GM19468 (cell line): ENCODE data around the gene PRG2.

Experiments used
- ATAC-seq: cut with Tn5 transposase; IDR thresholded peaks from one replicate; pipeline ENCODE4 v1.9.1; 2021; ENCODE audit warnings: mild to moderate bottlenecking, moderate library complexity, moderate number of reproducible peaks; ENCODE audit not compliant: unreplicated experiment; ENCODE audit errors: extremely low read depth

PRG2 gene

DNA sequence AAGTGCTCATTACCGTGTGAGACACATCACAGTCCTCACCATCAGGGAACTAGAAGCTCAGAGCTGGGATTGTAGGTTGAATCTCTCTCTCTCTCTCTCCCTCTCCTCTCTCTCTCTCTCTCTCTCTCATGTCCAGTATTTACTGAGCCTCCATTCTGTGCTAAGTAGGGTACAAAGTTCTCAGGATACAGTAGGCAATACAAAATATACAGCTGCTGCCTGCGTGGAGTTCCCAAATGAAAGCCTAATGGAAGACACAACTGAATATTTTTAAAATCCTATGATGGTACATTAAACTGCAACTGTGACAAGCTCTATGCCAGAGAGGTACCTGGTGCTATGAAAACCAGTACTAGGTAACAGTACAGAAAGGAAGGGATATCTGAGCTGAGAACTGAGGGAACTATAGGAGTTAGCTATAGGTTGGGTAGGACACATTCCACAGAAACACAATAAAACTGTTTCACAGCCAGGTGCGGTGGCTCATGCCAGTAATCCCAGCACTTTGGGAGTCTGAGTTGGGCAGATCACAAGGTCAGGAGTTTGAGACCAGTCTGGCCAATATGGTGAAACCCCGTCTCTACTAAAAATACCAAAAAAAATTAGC is 9.6 kb upstream of the PRG2 start:
- ATAC-seq: no peak

- ATAC-seq: no peak
Measured at GRCh38 chr11:57399221-57399620, 8.8 kb upstream of the PRG2 start.

DNA sequence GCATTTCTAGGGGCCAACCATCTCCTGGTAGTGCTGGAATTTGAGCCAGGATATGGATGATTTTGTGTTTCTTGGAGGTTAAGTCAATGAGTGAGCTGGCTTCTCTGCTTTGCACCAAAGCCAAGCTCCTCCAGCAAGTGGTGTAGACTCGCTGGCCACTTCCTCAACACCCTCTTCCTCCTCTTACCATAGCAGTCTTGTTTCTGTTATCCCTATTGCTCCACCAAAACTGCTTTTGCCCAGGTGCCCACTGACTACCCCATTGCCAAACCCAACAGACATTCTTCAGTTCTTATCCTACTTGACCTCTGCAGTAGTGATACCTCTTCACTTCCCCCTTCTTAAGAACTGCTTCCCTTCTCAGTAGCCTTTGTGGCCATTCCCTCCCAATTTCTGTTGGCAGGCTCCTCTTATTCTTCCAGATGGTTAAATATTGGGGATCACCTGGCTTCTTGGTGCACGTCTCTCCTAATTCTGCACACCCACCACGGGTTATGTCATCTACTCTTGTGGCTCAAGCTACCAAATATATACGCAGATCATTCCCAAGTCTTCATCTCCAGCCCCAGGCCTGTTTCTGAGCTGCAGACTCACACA is 7.0 kb upstream of the PRG2 start:
- ATAC-seq: no peak

DNA sequence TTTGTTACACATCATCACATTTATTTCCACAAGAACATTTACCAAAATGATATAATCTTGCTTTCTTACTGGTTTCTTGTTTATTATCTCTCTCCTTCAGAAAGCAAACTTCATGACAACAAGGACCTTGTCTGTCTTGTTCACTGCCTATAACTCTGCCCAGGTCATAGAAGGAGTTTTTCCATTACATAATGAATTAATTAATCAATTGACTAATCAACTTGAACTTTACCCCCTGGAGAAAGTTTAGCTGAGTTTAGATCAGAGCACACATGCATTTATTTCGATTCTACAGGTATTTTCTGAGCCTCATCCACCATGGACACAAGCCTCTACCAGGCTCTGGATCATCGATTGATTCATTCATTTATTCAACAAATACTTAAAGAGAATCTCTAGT is 6.3 kb upstream of the PRG2 start:
- no peak for ATAC-seq

DNA sequence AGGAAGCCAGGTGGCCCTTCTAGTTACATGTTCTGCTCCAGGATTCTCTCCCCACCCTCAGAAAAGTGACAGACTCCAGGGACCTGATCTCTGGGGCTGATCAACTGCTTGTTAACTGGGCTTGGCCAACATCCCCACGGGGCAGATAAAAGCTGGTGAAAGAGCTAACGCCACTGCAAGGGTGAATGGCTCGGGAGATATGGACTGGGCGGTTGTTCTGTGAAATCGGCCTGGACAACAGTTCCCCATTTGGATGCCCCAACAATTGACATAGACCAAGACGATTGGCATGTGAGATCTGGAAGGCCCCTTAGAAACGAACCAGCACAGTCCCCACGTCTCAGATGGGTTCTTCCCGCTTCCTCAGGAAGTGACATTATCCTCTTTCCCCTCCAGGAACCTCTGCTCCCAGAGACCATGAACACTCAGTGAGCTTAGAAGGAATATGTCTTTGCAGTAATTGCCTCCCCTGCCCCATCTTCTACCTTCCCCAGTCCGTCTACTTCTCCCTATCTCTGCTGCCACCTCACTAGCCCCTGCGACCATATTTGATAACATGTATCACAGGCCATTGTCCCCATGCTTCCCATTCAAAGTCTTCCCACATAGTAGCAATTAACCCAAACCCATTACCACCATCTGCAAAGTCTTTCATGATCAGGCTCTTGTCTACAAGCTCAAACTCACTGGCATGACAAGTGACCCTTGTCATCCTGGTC is 5.6 kb upstream of the PRG2 start:
- no peak for ATAC-seq

DNA sequence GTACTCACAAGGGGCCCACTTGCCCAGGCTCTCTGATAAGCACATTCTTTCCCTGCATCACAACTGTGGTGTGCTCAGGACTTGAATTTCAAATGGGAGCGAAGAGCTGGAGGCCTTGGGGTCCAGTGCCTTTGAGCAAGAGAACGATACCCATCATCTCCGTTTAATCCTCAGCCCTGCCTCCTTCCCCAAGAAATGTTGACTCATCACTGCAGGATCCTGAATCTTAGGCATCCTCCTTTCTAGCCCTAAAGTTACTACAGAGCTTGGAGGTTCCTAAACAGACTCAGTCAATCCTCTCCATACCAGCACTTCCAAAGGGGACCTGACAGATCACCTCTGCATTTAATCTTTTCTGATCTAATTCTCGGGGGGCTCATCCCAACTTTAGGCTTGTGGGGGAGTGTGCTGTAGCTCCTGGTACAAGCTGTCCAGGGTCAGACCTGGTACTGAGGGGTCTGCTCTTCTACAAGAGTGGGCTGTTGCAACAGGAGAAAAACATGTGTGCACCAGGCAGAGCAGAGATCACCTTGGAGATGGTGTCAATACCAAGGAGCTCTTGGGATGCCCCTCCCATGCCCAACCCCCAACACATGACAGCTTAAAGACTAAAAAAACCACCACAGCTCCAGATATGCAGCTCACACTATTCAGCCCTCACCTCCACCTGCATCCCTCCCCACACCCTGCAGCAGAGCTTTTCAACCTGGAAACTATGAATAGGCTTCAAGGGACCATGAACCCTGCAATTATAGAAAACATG is 3.9 kb upstream of the PRG2 start:
- ATAC-seq: no peak

GRCh38 chr11:57392763-57393105 is 2.3 kb upstream of the PRG2 start:
- no peak for ATAC-seq

- ATAC-seq: no peak
Measured at GRCh38 chr11:57392066-57392762, 1.8 kb upstream of the PRG2 start.

- no peak for ATAC-seq
Measured at GRCh38 chr11:57391539-57391938, 1.1 kb upstream of the PRG2 start.

DNA sequence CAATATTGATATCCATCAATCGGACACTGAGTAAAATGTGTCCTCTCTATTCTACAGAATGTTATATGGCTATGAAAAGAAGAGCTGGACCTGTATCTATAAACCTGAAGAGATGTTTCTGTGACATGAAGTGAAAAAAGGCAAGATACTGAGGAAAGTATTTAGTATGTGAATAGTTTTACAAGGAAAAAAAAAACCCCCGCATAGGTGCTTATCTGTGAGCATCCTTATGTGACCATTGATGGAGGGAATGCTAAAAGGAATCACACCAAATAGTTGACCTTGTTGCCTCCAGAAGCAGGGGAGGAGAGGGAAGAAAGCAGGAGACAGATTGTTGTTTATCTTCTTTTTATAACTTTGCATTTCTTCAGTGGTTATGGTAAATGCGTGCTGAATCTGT is 661 bp upstream of the PRG2 start:
- ATAC-seq: no peak

DNA sequence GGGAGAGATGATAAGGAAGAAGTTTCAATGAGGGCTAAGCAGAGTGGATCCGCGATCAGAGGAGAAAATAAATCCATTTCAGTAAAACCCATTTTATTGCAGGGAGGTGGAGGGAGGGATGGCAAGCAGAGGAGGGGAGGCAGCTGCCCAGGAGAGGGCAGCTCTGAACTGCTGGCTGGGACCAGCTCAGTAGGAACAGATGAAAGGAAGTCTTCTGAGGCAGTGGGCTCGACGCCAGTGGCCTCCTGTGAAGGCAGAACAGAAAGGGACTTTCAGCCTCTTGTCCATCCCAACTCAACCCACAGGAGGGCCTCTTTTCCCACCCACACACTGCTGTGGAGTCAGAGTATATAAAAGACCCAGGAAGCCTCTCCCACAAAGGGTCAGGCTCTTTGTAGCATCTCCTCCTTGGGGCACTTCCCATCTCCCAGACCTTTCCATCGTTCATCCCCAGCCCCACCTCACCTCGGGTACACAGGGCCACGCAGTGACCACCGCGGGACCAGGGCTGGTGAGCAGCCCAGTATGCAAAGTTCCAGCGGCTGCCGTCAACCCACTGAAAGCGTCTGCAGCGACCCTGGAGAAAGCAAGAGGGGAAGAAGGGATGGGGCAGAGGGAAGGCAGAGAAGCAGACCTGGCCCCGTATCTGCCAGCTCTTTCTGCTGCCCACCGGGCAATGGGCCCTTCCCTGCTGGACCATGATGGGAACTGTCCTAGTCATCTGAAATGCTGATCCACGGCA is 3.0 kb downstream of the PRG2 start:
- no peak for ATAC-seq

- no peak for ATAC-seq
Measured at GRCh38 chr11:57386178-57386940, 4.1 kb downstream of the PRG2 start.

DNA sequence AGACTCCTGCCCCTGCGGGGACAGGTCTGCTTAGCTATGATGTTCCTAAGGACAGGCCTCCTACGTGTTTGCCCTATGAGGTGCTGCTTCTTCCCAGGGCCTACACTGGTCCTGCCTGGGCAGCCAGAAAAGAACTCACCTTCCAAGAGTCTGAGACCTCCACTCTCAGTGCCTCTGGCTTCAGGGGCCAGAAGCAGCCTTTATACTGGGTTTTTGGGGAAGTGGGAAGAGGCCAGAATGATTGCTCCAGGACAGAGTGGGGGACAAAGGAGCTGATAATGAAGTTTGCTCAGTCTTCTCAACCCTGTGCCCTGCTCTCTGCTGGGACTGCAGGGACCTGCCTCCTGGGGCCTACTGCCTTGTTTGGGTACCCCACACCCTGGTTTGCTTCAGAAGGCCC is 9.5 kb downstream of the PRG2 start, which contains the start of gene PRG3:
PRG3 (minus strand) TSS at position 176 of the 400 bp plus-strand sequence. CDS start 442 bp downstream, outside the sequence.
- no peak for ATAC-seq

GRCh38 chr11:57379732-57380131 is 10.7 kb downstream of the PRG2 start:
- no peak for ATAC-seq

GRCh38 chr11:57378186-57378585 is 12.3 kb downstream of the PRG2 start:
- ATAC-seq: no peak

GRCh38 chr11:57377107-57377506 is 13.3 kb downstream of the PRG2 start:
- ATAC-seq: no peak

GRCh38 chr11:57376095-57377090 is 14.1 kb downstream of the PRG2 start:
- ATAC-seq: no peak

DNA sequence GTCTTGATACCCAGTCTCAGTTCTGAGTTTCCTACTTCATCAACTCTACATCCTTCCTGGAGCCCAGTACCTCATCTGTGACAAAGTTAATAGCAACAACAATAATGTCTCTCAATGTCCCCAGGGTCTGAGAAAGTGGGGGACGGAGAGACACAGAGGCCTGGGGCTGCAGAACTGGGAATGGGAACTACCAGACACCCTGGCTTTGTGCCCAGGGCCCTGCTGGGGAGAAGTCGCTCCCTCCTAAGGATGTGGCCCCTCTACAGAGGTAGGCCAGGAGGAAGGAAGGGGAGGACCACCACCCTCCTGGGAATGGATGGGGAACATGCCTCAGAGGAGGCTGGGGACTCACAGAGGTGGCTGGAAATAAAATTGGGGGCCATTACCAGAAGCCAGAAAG is 15.0 kb downstream of the PRG2 start:
- no peak for ATAC-seq
